Kidney (tissue), 14 donors: ENCODE data around the gene PCMT1. TPM values are rescaled to one million over a fixed set of nuclear protein-coding genes. Genes with fewer than 3 reads are reported as not detected.
"Not testable (repeated sequence)": the region's sequence is repeated elsewhere in the genome, so short reads cannot be mapped to it uniquely, and the experiment has no call there.

Experiments
- DNase-seq, 5 donors: peaks; one replicate each; pipeline ENCODE4 v3.0.0-alpha.2; 2013 to 2020
- FAIRE-seq: peaks from 2 replicates; lab custom pipeline; 2012; peaks lifted over from hg19 to GRCh38; lab: Jason Lieb, UNC
- H3K27ac ChIP-seq, 2 donors: one replicate each; pipeline ENCODE4 v1.7.0; 2013; ENCODE audit warnings: low read depth in 2 of 2, low read length in 2 of 2, inconsistent platforms in 1 of 2
- H3K27me3 ChIP-seq: one replicate; pipeline ENCODE4 v1.7.1; 2013; ENCODE audit warnings: low read length, inconsistent platforms; ENCODE audit not compliant: control insufficient read depth, insufficient read depth
- H3K36me3 ChIP-seq, 3 donors: one replicate each; pipeline versions ENCODE4 v1.7.0 to v1.7.1; 2013; ENCODE audit warnings: low read length in 3 of 3, control low read depth in 1 of 3, inconsistent platforms in 1 of 3; ENCODE audit not compliant: insufficient read depth in 3 of 3, control insufficient read depth in 2 of 3
- H3K4me1 ChIP-seq, 3 donors: one replicate each; pipeline versions ENCODE4 v1.7.0 to v1.7.1; 2013; ENCODE audit warnings: low read length in 3 of 3, inconsistent platforms in 1 of 3, low read depth in 1 of 3; ENCODE audit not compliant: control insufficient read depth in 2 of 3, insufficient read depth in 2 of 3
- H3K4me3 ChIP-seq, 3 donors: one replicate each; pipeline versions ENCODE4 v1.7.0 to v1.8.1; 2013; ENCODE audit warnings: low read length in 3 of 3, control low read depth in 1 of 3, inconsistent platforms in 1 of 3
- H3K9ac ChIP-seq, 3 donors: one replicate each; pipeline versions ENCODE4 v1.7.0 to v1.7.1; 2013; ENCODE audit warnings: low read length in 3 of 3, control low read depth in 1 of 3, inconsistent platforms in 1 of 3
- H3K9me3 ChIP-seq, 3 donors: one replicate each; pipeline versions ENCODE4 v1.7.0 to v1.7.1; 2013; ENCODE audit warnings: low read length in 3 of 3, control low read depth in 1 of 3, inconsistent platforms in 1 of 3; ENCODE audit not compliant: control insufficient read depth in 2 of 3, insufficient read depth in 1 of 3
- CTCF ChIP-seq: IDR thresholded peaks from 3 replicates; pipeline ENCODE4 v1.5.1; 2012; ENCODE audit warnings: mild to moderate bottlenecking, moderate library complexity, borderline replicate concordance; ENCODE audit not compliant: insufficient read depth; ENCODE audit errors: extremely low read depth
- intact Hi-C: fragments of 100-400 bp; cut with DNase I; formaldehyde crosslinking; loops from one replicate; pipeline ENCODE4 v1.11.1; 2022
- polyA plus RNA-seq: library from polyadenylated mRNA; stranded (reverse); fragments of 350-450 nt; fragmentation: Illumina TruSeq; extraction: RNeasy Lipid Tissue Mini Kit (QIAGEN cat#74804); gene quantifications from one replicate; pipeline ENCODE4 v1.2.3, GENCODE V29; 2014; ENCODE audit warnings: low read depth, low replicate concordance; ENCODE audit not compliant: insufficient read depth
- total RNA-seq: library from RNA; stranded (reverse); fragmentation: NEBNext Ultra II Directional; extraction: Animal tissue kit (Norgen Biotek cat#: 25700); gene quantifications from one replicate; pipeline ENCODE4 v1.2.1, GENCODE V29; 2021
- donor health status: control.
- donor health status: control.
- donor health status: control.
- donor health status: control.
- donor health status: control.
- donor health status: DM: yes; HTN: yes; CAD: no.
- donor health status: Normal renal cell carcinoma (clear cell type).

PCMT1 gene
- total and polyA plus RNA-seq, 2 donors from 2014 or later: 62.8 to 71.2 TPM

- DNase-seq (no peak), FAIRE-seq (no peak)
- Histone ChIP-seq H3K9me3 (no peaks in the 10 kb centered on the region), H3K9ac (no peak overlapping the region), H3K4me1 (peaks cover 0 to 10% (median 0%) of the 10 kb centered on the region in 3 donors), H3K36me3 (peaks cover 0 to 7% (median 6%) of the 10 kb centered on the region in 3 donors), H3K27me3 (no peaks in the 10 kb centered on the region), H3K4me3 (no peak overlapping the region), H3K27ac (no peak overlapping the region)
- intact Hi-C loops: no loop called here
- TF ChIP-seq CTCF: no peak
These were observed 96.0 kb downstream of the PCMT1 start for GRCh38 chr6:149845549-149845948.

GRCh38 chr6:149846321-149846720, 96.8 kb downstream of the PCMT1 start:
- H3K27ac ChIP-seq: no peak overlapping the region
- no peak overlapping the region for H3K9ac ChIP-seq
- no peaks in the 10 kb centered on the region for H3K9me3 ChIP-seq
- no peak for TF ChIP-seq CTCF
- FAIRE-seq (no peak), DNase-seq (peak in 2 of 5 donors; percentile 8 to 83)
- peaks cover 0 to 10% (median 0%) of the 10 kb centered on the region in 3 donors for H3K4me1 ChIP-seq
- intact Hi-C loops: no loop called here
- H3K36me3 ChIP-seq: peaks cover 0 to 10% (median 7%) of the 10 kb centered on the region in 3 donors
- H3K27me3 ChIP-seq: no peaks in the 10 kb centered on the region
- no peak overlapping the region for H3K4me3 ChIP-seq

GRCh38 chr6:149847939-149848267, 98.4 kb downstream of the PCMT1 start:
- peaks cover 0 to 5% (median 0%) of the 10 kb centered on the region in 3 donors for H3K36me3 ChIP-seq
- FAIRE-seq (no peak), DNase-seq (no peak)
- H3K4me1 ChIP-seq: peaks cover 0 to 10% (median 0%) of the 10 kb centered on the region in 3 donors
- H3K9me3 ChIP-seq: no peaks in the 10 kb centered on the region
- H3K9ac ChIP-seq: no peak overlapping the region
- no peaks in the 10 kb centered on the region for H3K27me3 ChIP-seq
- no peak overlapping the region for H3K27ac ChIP-seq
- no peak overlapping the region for H3K4me3 ChIP-seq
- TF ChIP-seq CTCF: no peak
- intact Hi-C loops: no loop called here

GRCh38 chr6:149848343-149848742, 98.8 kb downstream of the PCMT1 start:
- intact Hi-C loops, H3K9ac ChIP-seq, H3K27ac ChIP-seq, H3K9me3 ChIP-seq, H3K27me3 ChIP-seq, DNase-seq, H3K4me1 ChIP-seq, H3K4me3 ChIP-seq, FAIRE-seq, H3K36me3 ChIP-seq: not testable (repeated sequence)
